GM21423 (cell line): Measurements from ENCODE around the gene ACAA1.
"Not testable (repeated sequence)": the region's sequence is repeated elsewhere in the genome, so short reads cannot be mapped to it uniquely, and the experiment has no call there.

ENCODE experiments used
- ATAC-seq: cut with Tn5 transposase; IDR thresholded peaks from one replicate; pipeline ENCODE4 v1.9.1; 2021; ENCODE audit warnings: mild to moderate bottlenecking, moderate library complexity; ENCODE audit not compliant: unreplicated experiment

ACAA1 gene

DNA sequence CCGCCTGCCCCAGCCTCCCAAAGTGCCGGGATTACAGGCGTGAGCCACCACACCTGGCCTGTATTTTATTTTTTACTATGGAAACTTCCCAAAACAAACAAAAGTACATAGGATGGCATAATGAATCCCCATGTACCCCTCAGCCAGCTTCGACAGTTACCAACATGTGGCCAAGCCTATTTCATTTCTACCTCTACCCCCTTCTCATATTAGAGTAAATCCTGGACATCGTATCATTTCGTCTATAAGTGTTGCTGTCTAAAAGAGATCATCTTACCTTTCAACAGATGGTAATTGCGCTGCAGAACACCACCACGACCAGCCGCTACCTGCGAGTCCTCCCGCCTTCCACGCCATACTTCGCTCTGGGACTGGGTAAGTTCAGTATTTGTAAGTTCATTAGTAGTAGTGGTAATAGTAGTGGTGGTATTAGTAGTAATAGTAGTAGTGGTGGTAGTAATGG is 53.0 kb downstream of the ACAA1 start:
- ATAC-seq: no peak

DNA sequence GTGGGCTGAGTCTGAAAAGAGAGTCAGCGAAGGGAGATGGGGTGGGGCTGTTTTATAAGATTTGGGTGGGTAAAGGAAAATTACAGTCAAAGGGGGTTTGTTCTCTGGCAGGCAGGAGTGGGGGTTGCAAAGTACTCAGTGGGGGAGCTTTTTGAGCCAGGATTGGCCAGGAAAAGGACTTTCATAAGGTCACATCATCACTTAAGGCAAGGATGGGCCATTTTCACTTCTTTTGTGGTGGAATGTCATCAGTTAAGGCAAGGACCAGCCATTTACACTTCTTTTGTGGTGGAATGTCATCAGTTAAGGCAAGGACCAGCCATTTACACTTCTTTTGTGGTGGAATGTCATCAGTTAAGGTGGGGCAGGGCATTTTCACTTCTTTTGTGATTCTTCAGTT is 53.7 kb downstream of the ACAA1 start:
- not testable (repeated sequence) for ATAC-seq

DNA sequence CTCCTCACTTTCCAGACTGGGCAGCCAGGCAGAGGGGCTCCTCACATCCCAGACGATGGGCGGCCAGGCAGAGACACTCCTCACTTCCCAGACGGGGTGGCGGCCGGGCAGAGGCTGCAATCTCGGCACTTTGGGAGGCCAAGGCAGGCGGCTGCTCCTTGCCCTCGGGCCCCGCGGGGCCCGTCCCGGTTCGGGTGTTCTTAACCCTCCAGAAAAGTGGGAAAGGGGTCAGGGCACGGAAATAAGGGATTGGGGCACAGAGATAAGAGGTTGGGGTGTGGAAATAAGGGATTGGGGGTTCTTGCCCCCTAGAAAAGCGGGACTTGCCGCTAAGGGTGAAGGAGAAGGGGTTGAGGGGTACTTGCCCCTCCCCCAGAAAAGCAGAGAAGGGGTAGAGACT is 54.6 kb downstream of the ACAA1 start:
- not testable (repeated sequence) for ATAC-seq

DNA sequence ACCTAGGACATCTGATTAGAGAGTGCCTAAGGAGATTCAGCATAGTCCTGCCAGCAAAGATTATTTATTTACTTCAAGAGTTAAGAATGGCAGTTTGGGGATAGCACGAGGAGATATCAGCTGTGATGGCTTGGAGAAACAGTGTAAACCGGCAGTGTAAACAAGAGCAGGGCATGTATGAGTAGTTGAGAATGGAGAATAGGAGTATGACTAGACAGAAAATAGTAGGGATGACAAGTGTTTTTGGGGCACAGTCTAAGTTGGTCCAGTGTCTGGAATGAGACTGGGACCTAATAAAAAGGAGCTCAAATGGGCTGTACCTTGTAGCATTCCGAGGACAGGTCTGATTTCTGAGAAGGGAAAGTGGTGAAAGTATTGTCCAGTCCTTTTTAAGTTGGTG is 59.9 kb downstream of the ACAA1 start:
- ATAC-seq: not testable (repeated sequence)
